HG02973 (cell line): ENCODE measurements around the gene AFF1.
"Not testable (repeated sequence)": the region's sequence is repeated elsewhere in the genome, so short reads cannot be mapped to it uniquely, and the experiment has no call there.

ENCODE experiments used
- ATAC-seq: cut with Tn5 transposase; IDR thresholded peaks from one replicate; pipeline ENCODE4 v1.9.1; 2021; ENCODE audit warnings: moderate library complexity; ENCODE audit not compliant: unreplicated experiment

AFF1 gene

GRCh38 chr4:87077914-87078585 is 143.2 kb downstream of the AFF1 start:
- no peak for ATAC-seq

GRCh38 chr4:87078987-87079486 is 144.2 kb downstream of the AFF1 start:
- no peak for ATAC-seq

GRCh38 chr4:87079967-87080366 is 145.2 kb downstream of the AFF1 start:
- no peak for ATAC-seq

GRCh38 chr4:87080462-87080861 is 145.7 kb downstream of the AFF1 start:
- ATAC-seq: no peak

GRCh38 chr4:87081826-87082225 is 147.0 kb downstream of the AFF1 start:
- no peak for ATAC-seq

- not testable (repeated sequence) for ATAC-seq
Observed at GRCh38 chr4:87085732-87086131, 150.9 kb downstream of the AFF1 start.

GRCh38 chr4:87086143-87086805 is 151.5 kb downstream of the AFF1 start:
- ATAC-seq: no peak

GRCh38 chr4:87087015-87087414 is 152.2 kb downstream of the AFF1 start:
- no peak for ATAC-seq

- ATAC-seq: no peak
Observed at GRCh38 chr4:87087420-87087819, 152.6 kb downstream of the AFF1 start.

GRCh38 chr4:87088186-87088585 is 153.4 kb downstream of the AFF1 start:
- no peak for ATAC-seq

GRCh38 chr4:87089368-87089767 is 154.6 kb downstream of the AFF1 start:
- no peak for ATAC-seq

GRCh38 chr4:87090305-87090704 is 155.5 kb downstream of the AFF1 start:
- no peak for ATAC-seq

GRCh38 chr4:87092389-87093141 is 157.8 kb downstream of the AFF1 start:
- no peak for ATAC-seq

GRCh38 chr4:87093443-87094123 is 158.8 kb downstream of the AFF1 start:
- peak; percentile 81 for ATAC-seq

GRCh38 chr4:87097075-87097474 is 162.3 kb downstream of the AFF1 start:
- ATAC-seq: no peak

GRCh38 chr4:87100168-87100567 is 165.4 kb downstream of the AFF1 start:
- ATAC-seq: no peak

- no peak for ATAC-seq
Observed at GRCh38 chr4:87101543-87102199, 166.9 kb downstream of the AFF1 start.

GRCh38 chr4:87103086-87103485 is 168.3 kb downstream of the AFF1 start:
- ATAC-seq: no peak

- no peak for ATAC-seq
Observed at GRCh38 chr4:87103691-87104187, 168.9 kb downstream of the AFF1 start.

GRCh38 chr4:87105101-87105845 is 170.5 kb downstream of the AFF1 start:
- ATAC-seq: no peak
